ENCODE data around the gene C9orf50.
"Not testable (repeated sequence)": the region's sequence is repeated elsewhere in the genome, so short reads cannot be mapped to it uniquely, and the experiment has no call there.

DNA sequence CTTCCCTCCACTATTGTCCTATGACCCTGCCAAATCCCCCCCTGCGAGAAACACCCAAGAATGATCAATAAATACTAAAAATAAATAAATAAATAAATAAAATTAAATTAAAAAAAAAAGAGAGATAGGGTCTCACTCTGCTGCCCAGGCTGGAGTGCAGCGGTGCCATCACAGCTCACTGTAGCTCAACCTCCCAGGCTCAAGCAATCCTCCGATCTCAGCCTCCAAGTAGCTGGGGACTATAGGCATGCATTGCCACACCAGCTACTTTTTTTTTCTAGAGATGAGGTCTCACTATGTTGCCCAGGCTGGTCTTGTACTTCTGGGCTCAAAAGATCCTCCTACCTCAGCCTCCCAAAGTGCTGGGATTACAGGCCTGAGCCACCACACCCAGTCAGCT, 41.3 kb upstream of the C9orf50 start:
- TF ChIP-seq CTCF (conservative IDR thresholded peaks at IDR 0.05); ZFX (IDR thresholded peaks at IDR 0.05): not testable (repeated sequence)

All from C4-2B (cell line).